ENCODE data around the gene FRMD4A.
A peak's percentile ranks its signal among the peaks of the same experiment; 100 is the strongest.

FRMD4A gene

DNA sequence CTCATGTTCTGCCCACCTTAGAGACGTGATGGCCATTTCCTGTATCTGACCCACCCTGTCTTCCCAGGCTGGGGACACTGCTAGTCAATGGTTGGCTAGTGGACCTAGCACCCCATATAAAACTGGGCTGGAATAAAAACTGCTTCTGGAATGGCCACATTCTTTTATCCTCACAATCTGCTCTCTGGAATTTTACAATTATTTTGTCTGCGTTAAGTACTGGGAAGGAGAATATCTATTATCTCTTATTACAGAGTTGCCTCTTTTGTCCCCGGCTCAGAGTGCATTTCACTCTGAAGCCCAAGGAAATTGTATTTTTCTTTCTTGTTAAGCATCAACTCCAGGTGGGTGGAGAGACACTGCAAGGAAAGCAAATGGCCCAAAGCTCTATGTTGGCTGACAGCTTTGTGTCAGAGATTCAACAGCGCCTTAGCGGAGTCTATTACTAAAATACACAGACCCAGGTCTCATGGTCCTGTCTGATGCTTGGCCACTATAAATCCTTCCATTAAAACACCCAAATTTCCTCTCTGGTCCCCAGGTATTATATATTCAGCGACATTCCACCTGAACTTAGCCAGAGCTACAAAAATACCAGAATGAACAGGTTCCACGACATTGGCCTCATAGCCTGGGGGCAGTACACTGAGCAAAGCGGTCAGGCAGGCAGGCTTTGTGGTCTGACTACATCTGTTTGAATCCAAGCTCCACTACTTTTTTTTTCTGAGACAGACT lies 622.3 kb downstream of the FRMD4A start:
- DNase-seq (ENCODE audit: extremely low spot score, insufficient read length, low read depth) = no peak
- no peak for FAIRE-seq

- FAIRE-seq (peak; percentile 64), DNase-seq (ENCODE audit: extremely low spot score, insufficient read length, low read depth) (no peak)
Observed at GRCh38 chr10:13707156-13707881, 623.4 kb downstream of the FRMD4A start.

DNA sequence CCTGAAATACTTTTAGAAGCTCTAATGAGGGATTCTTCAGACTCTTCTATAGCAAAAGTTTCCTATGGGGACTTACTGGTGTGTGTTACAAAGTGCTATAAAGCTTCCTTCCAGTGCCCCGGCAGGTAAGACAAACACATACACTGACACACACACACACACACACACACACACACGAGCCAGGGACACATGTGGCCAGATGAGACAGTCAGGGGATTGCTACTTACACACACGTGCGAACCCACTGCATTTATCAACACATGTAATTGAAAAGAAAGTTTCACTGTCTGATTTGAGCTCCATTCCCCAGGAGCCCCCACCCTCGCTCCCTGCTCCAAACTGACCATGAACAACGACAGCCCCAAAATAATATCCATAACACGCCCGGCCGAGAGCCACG lies 624.1 kb downstream of the FRMD4A start:
- DNase-seq (ENCODE audit: extremely low spot score, insufficient read length, low read depth) = no peak
- FAIRE-seq = peak; percentile 39

DNA sequence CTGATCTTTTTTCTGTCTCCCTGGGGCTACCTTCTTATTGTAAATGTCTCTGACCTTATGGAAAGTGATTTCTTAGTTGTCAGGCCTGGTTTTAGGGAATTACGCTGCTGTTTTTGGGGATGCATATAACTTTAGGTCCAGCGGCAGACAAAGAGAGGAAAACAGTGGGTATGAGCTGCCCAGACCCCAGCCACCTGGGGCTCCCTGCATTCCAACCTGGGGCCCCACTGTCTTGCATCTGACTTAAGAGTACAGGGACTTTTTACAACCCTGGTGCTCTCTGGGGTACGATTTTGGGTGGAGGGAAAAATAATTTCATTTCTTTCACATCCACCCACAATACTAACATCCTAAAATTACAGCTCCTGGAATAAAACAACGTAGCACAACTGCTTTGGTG lies 624.5 kb downstream of the FRMD4A start:
- FAIRE-seq (no peak), DNase-seq (ENCODE audit: extremely low spot score, insufficient read length, low read depth) (no peak)

GRCh38 chr10:13705526-13706174 lies 625.1 kb downstream of the FRMD4A start:
- FAIRE-seq (no peak), DNase-seq (ENCODE audit: extremely low spot score, insufficient read length, low read depth) (no peak)

DNA sequence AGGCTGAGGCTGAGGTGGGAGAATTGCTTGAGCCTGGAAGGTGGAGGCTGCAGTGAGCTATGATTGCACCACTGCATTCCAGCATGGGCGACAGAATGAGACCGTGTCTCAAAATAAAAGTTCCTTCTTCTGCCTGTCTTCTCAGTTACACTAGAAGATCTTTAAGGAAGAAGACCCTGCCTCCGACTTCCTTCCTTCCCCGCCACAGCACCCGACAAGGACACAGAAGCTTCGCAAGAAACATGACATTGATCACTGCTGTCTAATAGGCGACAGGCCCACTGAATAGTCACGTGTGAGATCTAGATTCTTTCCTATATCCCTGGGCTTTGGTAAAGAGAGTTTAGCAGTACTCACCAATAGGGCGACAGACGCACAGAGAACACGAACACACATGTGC lies 625.8 kb downstream of the FRMD4A start:
- FAIRE-seq (no peak), DNase-seq (ENCODE audit: extremely low spot score, insufficient read length, low read depth) (no peak)

DNA sequence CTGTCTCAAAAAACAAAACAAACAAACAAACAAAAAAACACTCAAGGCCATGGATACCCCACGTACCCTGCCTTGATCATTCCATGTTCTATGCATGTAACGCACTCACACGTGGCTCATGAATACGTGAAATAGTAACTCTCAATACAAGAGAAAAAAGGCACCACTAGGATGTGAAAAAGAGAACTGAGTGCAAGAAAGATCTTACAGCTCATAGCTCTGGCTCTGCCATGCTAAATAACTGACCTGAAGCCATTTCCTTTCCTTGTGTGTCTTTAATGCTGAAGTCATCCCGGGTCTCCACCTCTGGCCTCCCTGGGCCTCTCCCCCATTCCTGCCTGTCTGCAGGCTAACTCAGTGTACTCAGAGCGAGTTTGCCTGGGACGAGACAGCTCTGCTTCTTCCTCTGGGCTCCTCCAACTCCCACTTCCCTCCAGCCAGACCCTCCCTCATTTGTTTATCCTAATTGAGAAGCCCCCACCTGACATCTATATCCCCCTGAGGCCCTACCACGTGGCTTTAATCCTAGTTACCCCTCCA lies 626.7 kb downstream of the FRMD4A start:
- FAIRE-seq = no peak
- DNase-seq (ENCODE audit: extremely low spot score, insufficient read length, low read depth) = no peak

GRCh38 chr10:13703101-13703818 lies 627.5 kb downstream of the FRMD4A start:
- FAIRE-seq (no peak), DNase-seq (ENCODE audit: extremely low spot score, insufficient read length, low read depth) (no peak)

GRCh38 chr10:13701157-13701919 lies 629.4 kb downstream of the FRMD4A start:
- DNase-seq (ENCODE audit: extremely low spot score, insufficient read length, low read depth) = no peak
- FAIRE-seq = no peak

DNA sequence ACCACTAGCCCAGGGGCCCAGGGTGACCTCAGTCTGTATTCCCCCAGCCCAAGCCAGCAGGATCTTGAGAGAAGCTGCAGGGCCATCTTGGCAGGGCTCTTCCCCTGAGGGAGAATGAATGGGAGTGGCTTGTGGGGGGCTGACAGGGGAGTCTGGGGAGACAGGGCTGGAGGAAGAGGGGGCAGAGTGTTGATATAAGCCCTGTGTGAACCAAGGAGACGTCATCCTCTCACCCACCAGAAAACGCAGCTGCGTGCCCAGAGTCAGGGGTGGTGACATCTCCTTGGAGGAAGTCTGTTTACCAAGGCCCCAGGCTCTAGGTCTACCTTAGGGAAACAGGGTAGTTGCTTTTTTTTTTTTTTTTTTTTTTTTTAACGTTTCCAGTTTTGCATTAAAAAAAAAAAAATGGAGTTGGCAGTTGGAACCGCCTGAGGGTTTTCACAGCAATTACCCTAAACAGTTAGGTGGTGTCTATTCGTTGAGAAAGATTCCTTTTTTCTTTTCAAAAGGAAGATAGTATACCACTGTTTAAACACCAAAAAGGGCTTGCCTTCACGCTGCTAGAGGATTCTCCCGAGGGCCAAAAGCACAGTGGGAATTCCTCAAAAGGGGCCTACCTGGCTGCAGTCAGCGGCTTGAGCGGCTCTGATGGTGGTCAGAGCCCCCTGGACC lies 630.1 kb downstream of the FRMD4A start:
- FAIRE-seq (no peak), DNase-seq (ENCODE audit: extremely low spot score, insufficient read length, low read depth) (no peak)

DNA sequence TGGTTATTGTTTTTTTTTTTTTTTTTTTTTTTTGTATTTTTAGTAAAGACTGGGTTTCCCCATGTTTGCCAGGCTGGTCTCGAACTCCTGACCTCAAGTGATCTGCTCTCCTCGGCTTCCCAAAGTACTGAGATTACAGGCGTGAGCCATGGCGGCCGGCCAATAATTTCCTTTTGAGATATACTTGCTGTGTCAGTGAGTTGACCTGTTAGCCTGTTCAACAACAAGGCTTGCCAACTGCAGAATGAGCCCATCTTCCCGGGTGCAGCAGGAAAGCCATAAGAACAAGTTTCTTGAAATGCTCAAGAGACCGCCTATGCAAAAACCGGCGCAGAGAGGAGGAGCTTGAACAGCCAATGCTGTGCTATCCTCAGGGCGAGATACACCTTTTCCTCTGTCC lies 631.5 kb downstream of the FRMD4A start:
- DNase-seq (ENCODE audit: extremely low spot score, insufficient read length, low read depth) = no peak
- no peak for FAIRE-seq

DNA sequence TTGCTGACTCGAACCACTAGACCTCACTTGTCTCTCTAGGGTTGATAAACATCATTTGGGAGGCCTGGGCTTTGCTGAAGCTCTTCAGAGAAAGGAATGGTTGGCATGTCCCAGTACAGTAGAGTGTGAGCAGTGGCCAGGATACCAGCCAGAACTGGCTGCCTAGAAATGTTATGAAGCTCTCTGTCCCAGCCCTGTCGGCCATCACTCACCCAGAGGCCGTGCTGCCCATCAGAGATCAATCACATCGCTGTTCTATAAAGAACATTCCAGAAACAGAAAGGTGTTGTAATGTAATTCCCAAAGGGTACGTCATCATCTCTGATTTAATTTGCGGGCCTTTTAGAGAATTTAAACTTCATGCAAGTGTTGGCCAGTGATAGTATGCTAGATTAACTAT lies 632.5 kb downstream of the FRMD4A start:
- DNase-seq (ENCODE audit: extremely low spot score, insufficient read length, low read depth) (no peak), FAIRE-seq (no peak)

DNA sequence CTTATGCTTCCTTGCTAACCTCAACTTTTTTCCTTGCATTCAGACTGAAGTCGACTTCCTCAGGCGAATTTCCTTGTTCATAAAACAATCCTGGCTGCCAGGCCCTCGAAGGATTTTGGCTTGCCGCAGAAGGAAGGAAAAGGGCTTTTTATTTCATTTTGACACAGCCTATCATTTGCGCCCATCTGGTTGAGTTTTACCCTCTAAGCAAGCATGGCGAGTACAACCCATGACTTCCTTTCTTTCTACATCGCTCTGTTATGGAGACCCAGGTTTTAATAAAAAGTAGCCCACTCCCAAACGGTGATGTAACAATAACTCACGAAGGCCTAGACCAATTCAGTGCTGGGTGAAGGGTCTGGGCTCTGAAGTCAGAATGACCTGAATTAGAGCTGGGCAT lies 634.7 kb downstream of the FRMD4A start:
- FAIRE-seq = no peak
- DNase-seq (ENCODE audit: extremely low spot score, insufficient read length, low read depth) = no peak

- DNase-seq (ENCODE audit: extremely low spot score, insufficient read length, low read depth) (no peak), FAIRE-seq (no peak)
Observed at GRCh38 chr10:13695588-13695987, 635.1 kb downstream of the FRMD4A start.

GRCh38 chr10:13693783-13694700 lies 636.7 kb downstream of the FRMD4A start:
- DNase-seq (ENCODE audit: extremely low spot score, insufficient read length, low read depth) (no peak), FAIRE-seq (no peak)

GRCh38 chr10:13690281-13690825 lies 640.4 kb downstream of the FRMD4A start:
- FAIRE-seq = no peak
- DNase-seq (ENCODE audit: extremely low spot score, insufficient read length, low read depth) = no peak

DNA sequence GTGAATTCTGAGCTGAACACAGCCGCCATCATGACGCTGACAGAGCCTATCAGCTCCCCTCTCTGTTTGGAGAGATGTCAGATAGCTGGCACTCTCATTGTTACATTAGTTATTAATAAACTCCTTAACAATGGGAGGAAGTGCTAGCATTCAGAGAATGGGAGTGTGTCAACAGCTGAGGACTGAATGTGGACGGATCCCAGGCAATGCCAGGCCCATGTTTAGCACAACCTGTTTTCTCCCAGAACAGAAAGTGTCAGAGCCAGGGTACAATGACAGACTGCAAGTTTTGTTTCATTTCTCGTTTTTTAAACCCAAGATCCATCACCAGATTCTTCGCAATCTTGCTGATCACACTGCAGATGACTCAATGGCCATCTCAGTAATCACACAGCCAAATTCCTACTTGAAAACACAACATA lies 644.4 kb downstream of the FRMD4A start:
- FAIRE-seq (peak; percentile 26), DNase-seq (ENCODE audit: extremely low spot score, insufficient read length, low read depth) (no peak)

DNA sequence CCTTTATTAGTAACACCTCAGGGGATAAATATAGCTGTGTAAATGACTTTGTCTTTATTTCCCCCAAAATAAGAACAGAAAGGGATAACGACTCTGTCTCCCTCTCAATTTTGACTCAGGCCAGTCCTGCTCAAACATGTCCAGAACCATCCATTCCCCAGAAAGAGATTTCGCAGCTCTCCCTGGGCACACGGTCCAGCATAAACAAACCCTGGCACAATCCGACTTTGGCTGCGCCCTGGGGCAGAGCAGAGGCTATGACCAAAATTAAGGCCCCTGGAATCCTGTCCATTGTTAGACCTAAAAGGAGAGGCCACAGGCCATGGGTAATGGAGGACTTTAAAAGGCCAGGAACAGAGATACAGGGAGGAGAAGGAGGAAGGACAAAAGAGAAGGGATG lies 644.8 kb downstream of the FRMD4A start:
- no peak for FAIRE-seq

More for the DNA sequence above, 644.8 kb downstream of the FRMD4A start:
- no peak for DNase-seq (ENCODE audit: extremely low spot score, insufficient read length, low read depth)

All from GM18507 (cell line).